Endothelial cell of umbilical vein (primary cell): ENCODE data around the gene CSH2. TPM values are rescaled to one million over a fixed set of nuclear protein-coding genes. Genes with fewer than 3 reads are reported as not detected.

Experiments
- BruUV-seq: library from RNA; stranded (reverse); fragments of 400-500 nt; replicated peaks from 2 replicates; lab custom pipeline; 2021; lab: Mats Ljungman, UMichigan
- CTCF ChIA-PET: fragments of 300-600, 350-600 bp; sonication (Branson Sonifier 250); formaldehyde crosslinking; loops from one replicate; lab custom pipeline; 2021; ENCODE audit warnings: antibody characterized with exemption, inconsistent platforms; lab: Charles Lee
- POLR2A ChIA-PET: fragments of 300-600, 350-600 bp; sonication (Branson Sonifier 250); formaldehyde crosslinking; loops from one replicate; lab custom pipeline; 2021; ENCODE audit warnings: antibody characterized with exemption, inconsistent platforms; lab: Charles Lee
- DNase-seq: peaks from one replicate; pipeline ENCODE4 v3.0.0-alpha.2; 2011; ENCODE audit warnings: low read depth, low spot score
- FAIRE-seq: peaks from 2 replicates; lab custom pipeline; 2011; peaks lifted over from hg19 to GRCh38; lab: Jason Lieb, UNC
- H2AFZ ChIP-seq: 2 replicates; pipeline ENCODE4 v1.6.0; 2012; ENCODE audit warnings: low read depth, low read length, control low read depth, inconsistent platforms
- H3K27ac ChIP-seq: 2 replicates; pipeline ENCODE4 v1.5.1; 2011; ENCODE audit warnings: low read depth, mild to moderate bottlenecking, control low read depth, low read length, moderate library complexity; ENCODE audit not compliant: insufficient read depth
- H3K27me3 ChIP-seq, 2 experiments: 2 replicates each; pipeline versions ENCODE4 v1.6.0 to v1.6.1; 2011; ENCODE audit warnings: low read length in 2 of 2, mixed read lengths in 1 of 2; ENCODE audit not compliant: control insufficient read depth in 2 of 2, insufficient read depth in 2 of 2
- H3K36me3 ChIP-seq, 2 experiments: 2 replicates in 1 of 2; 3 replicates in 1 of 2; pipeline ENCODE4 v1.5.1; 2011; ENCODE audit warnings: low read length in 2 of 2, mild to moderate bottlenecking in 1 of 2, moderate library complexity in 1 of 2; ENCODE audit not compliant: control insufficient read depth in 2 of 2, insufficient read depth in 2 of 2; ENCODE audit errors: extremely low read depth in 1 of 2
- H3K4me1 ChIP-seq: 3 replicates; pipeline ENCODE4 v1.5.1; 2011; ENCODE audit warnings: mild to moderate bottlenecking, low read length; ENCODE audit not compliant: control insufficient read depth, insufficient read depth; ENCODE audit errors: extremely low read depth
- H3K4me2 ChIP-seq: 2 replicates; pipeline ENCODE4 v1.6.1; 2011; ENCODE audit warnings: low read length, control low read depth, mixed read lengths; ENCODE audit not compliant: insufficient read depth
- H3K4me3 ChIP-seq, 3 experiments: fragments of 200-600 bp in 1 of 3; sonication (generic), shearing (Covaris generic) in 1 of 3; replicated peaks in 1 of 3; 2 replicates each; pipeline ENCODE4 v1.5.1; 2011 to 2016; ENCODE audit warnings: control low read depth in 3 of 3, low read length in 3 of 3, mild to moderate bottlenecking in 2 of 3, inconsistent platforms in 1 of 3, low read depth in 1 of 3, moderate library complexity in 1 of 3; ENCODE audit not compliant: insufficient read depth in 1 of 3
- H3K79me2 ChIP-seq: 2 replicates; pipeline ENCODE4 v1.6.0; 2012; ENCODE audit warnings: low read length, inconsistent platforms; ENCODE audit not compliant: control insufficient read depth, insufficient read depth
- H3K9ac ChIP-seq: replicated peaks from 2 replicates; pipeline ENCODE3; 2011; ENCODE audit warnings: low read length, control low read depth; ENCODE audit not compliant: insufficient read depth; ENCODE audit errors: extremely low read depth
- H3K9me1 ChIP-seq: replicated peaks from 3 replicates; pipeline ENCODE4 v1.6.0; 2011; ENCODE audit warnings: mild to moderate bottlenecking, low read length; ENCODE audit not compliant: control insufficient read depth, insufficient read depth; ENCODE audit errors: extremely low read depth
- H3K9me3 ChIP-seq: replicated peaks from 2 replicates; pipeline ENCODE4 v1.5.1; 2012; ENCODE audit warnings: low read length, inconsistent platforms; ENCODE audit not compliant: control insufficient read depth, insufficient read depth
- H4K20me1 ChIP-seq: replicated peaks from 2 replicates; pipeline ENCODE3; 2011; ENCODE audit warnings: mild to moderate bottlenecking, low read length; ENCODE audit not compliant: control insufficient read depth, insufficient read depth; ENCODE audit errors: extremely low read depth
- EZH2 ChIP-seq: IDR thresholded peaks from 2 replicates; pipeline ENCODE4 v1.6.1; 2012; ENCODE audit warnings: borderline replicate concordance, low read depth, mild to moderate bottlenecking, moderate library complexity, low read length, inconsistent platforms; ENCODE audit not compliant: severe bottlenecking
- FOS ChIP-seq: IDR thresholded peaks from 2 replicates; pipeline ENCODE4 v1.6.1; 2011; ENCODE audit warnings: mild to moderate bottlenecking, low read length, moderate library complexity, borderline replicate concordance; ENCODE audit not compliant: insufficient read depth
- GATA2 ChIP-seq: IDR thresholded peaks from 2 replicates; pipeline ENCODE4 v1.7.0; 2011; ENCODE audit warnings: low read depth, mild to moderate bottlenecking, moderate library complexity, mixed read lengths, low read length; ENCODE audit not compliant: insufficient read length, insufficient read depth
- JUN ChIP-seq: IDR thresholded peaks from 2 replicates; pipeline ENCODE4 v1.6.1; 2011; ENCODE audit warnings: borderline replicate concordance, low read depth; ENCODE audit not compliant: insufficient read length, insufficient read depth
- MYC ChIP-seq: IDR thresholded peaks from one replicate; pipeline ENCODE4 v1.6.1; 2011; ENCODE audit warnings: mild to moderate bottlenecking, low read depth, low read length
- POLR2A ChIP-seq: IDR thresholded peaks from 2 replicates; pipeline ENCODE4 v1.6.1; 2012; ENCODE audit warnings: low read depth, mild to moderate bottlenecking, control low read depth, low read length
- POLR2AphosphoS5 ChIP-seq: IDR thresholded peaks from 2 replicates; pipeline ENCODE4 v1.6.1; 2012; ENCODE audit warnings: low read depth, mild to moderate bottlenecking, control low read depth, low read length, moderate library complexity; ENCODE audit not compliant: insufficient read depth
- dilution Hi-C: fragments of 300-500 bp; cut with MboI; formaldehyde crosslinking; loops from one replicate; pipeline ENCODE4 v1.15.0; 2019; ENCODE audit warnings: low sequenced_read_pairs; ENCODE audit not compliant: extremely low pct_ligation_motif_present
- intact Hi-C: fragments of 100-400 bp; cut with micrococcal nuclease; formaldehyde crosslinking; loops from one replicate; pipeline ENCODE4 v1.10.0; 2022
- polyA plus RNA-seq, 4 experiments: library from polyadenylated mRNA; depleted of rRNA in 3 of 4; stranded (reverse) in 3 of 4; unstranded in 1 of 4; fragments of >200 nt; gene quantifications; 2 replicates each; pipeline versions ENCODE4 v1.2.1 to v1.2.3, GENCODE V29; 2011 to 2012; ENCODE audit warnings: missing spikeins in 1 of 4
- total RNA-seq: library from RNA; stranded (reverse); gene quantifications from 2 replicates; pipeline ENCODE4 v1.2.3, GENCODE V29; 2021
- TF ChIP-seq, protein P1 (sequence below), 2 donors: IDR thresholded peaks; 1 replicate in 1 of 2; 2 replicates in 1 of 2; pipeline ENCODE4 v1.5.1; 2011; ENCODE audit warnings: low read length in 2 of 2, mild to moderate bottlenecking in 2 of 2, moderate library complexity in 2 of 2, control low read depth in 1 of 2, inconsistent platforms in 1 of 2, low read depth in 1 of 2; ENCODE audit not compliant: insufficient read depth in 1 of 2; ENCODE audit errors: extremely low read depth in 1 of 2
- TF ChIP-seq, protein P2 (sequence below): IDR thresholded peaks from 2 replicates; pipeline ENCODE4 v1.6.1; 2011; ENCODE audit not compliant: insufficient read depth, insufficient read length

CSH2 gene
- total and polyA plus RNA-seq, 2 donors (not counting 3 experiments of a cell fraction or from before 2014, with no cell fraction given): not detected

DNA sequence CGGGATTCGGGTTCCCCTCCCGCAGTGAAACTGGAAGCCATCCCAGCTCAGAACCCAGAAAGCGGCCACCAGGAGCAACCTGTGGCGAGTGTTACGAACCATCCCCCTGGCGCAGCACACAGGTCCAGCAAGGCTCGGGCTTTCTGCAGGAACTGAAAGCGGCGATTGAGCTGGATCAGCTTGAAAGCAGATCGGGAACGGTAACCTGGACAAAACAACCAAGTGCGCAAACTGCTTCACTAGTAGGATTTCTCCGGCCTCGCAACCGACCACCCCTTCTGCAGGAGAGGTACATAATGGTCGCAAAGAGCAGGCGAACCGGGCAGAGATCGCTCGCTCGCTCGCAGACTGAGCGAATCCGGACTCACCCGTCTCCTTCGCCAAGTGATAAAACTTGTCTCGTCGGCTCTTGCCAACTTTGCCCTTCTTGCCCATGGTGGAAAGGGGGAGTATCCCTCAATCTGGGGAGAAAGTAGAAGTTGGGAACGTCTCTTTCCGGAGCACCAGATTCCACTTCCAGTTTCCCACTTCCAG lies 46.9 kb downstream of the CSH2 start:
- FAIRE-seq (peak; percentile 50), DNase-seq (no peak)
- Histone ChIP-seq H3K4me1 (peaks cover 23% of the 10 kb centered on the region), H3K9me3 (no peaks in the 10 kb centered on the region), H3K36me3 (peaks cover 46 to 56% of the 10 kb centered on the region in 2 experiments), H2AFZ (peak overlapping the region; percentile 5), H4K20me1 (no peaks in the 10 kb centered on the region), H3K79me2 (peaks cover 42% of the 10 kb centered on the region), H3K4me2 (peak overlapping the region; percentile 89), H3K27me3 (no peaks in the 10 kb centered on the region), H3K4me3 (peak overlapping the region; percentile 47 to 81 (median 72)), H3K9me1 (no peaks in the 10 kb centered on the region), H3K27ac (peak overlapping the region; percentile 92), H3K9ac (peak overlapping the region; percentile 86)
- ChIA-PET POLR2A (interaction anchor here (1.3 kb wide), 1 partner anchor 128 kb away, joined by 4 read pairs; no protein-coding TSS in a partner anchor), CTCF (interaction anchor here (1.1 to 1.4 kb wide), 3 partner anchors 8 to 84 kb away, joined by 3 to 4 read pairs (median 3); no protein-coding TSS in a partner anchor)
- dilution Hi-C loops: no loop called here
- TF ChIP-seq, protein P1, sequence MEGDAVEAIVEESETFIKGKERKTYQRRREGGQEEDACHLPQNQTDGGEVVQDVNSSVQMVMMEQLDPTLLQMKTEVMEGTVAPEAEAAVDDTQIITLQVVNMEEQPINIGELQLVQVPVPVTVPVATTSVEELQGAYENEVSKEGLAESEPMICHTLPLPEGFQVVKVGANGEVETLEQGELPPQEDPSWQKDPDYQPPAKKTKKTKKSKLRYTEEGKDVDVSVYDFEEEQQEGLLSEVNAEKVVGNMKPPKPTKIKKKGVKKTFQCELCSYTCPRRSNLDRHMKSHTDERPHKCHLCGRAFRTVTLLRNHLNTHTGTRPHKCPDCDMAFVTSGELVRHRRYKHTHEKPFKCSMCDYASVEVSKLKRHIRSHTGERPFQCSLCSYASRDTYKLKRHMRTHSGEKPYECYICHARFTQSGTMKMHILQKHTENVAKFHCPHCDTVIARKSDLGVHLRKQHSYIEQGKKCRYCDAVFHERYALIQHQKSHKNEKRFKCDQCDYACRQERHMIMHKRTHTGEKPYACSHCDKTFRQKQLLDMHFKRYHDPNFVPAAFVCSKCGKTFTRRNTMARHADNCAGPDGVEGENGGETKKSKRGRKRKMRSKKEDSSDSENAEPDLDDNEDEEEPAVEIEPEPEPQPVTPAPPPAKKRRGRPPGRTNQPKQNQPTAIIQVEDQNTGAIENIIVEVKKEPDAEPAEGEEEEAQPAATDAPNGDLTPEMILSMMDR (IDR thresholded peaks at IDR 0.05; ENCODE audit: extremely low read depth in 1 of 2, insufficient read depth in 1 of 2, low read depth in 1 of 2, low read length in 2 of 2): peak in 1 of 2 donors; percentile 14
- TF ChIP-seq MYC (no peak), POLR2AphosphoS5 (no peak)
- intact Hi-C loops: loop anchor here (1.0 to 10.0 kb wide), 4 partner anchors 15 to 1252 kb away; partner anchors contain the start of genes CYB561 and DDX42
- TSS peak; percentile 46 for BruUV-seq

DNA sequence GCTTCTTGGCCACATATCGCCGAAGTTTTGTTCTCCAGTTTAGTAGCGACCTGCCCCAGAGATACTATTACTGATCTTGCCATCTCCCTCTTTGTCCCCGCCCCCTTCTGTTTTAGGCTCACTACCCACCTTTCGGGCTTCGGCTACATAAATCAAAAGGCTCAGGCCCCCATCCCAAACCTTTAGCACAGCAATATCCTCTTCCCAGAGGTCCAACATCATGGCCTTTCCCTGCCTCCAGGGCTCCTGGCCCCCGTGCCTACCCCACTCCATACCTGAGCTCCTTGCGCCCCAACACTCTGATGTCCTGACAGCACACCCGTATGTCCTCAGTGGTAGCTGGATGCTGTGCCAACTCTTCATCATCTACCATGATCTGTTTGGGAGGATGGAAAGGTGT lies 49.1 kb downstream of the CSH2 start:
- Histone ChIP-seq H3K4me1 (peaks cover 23% of the 10 kb centered on the region), H4K20me1 (no peaks in the 10 kb centered on the region), H3K4me3 (no peak overlapping the region), H3K79me2 (peaks cover 41% of the 10 kb centered on the region), H3K9me3 (no peaks in the 10 kb centered on the region), H3K9me1 (no peaks in the 10 kb centered on the region), H3K4me2 (no peak overlapping the region), H2AFZ (no peak overlapping the region), H3K27me3 (no peaks in the 10 kb centered on the region), H3K36me3 (peaks cover 45 to 53% of the 10 kb centered on the region in 2 experiments), H3K9ac (no peak overlapping the region), H3K27ac (no peak overlapping the region)
- FAIRE-seq (no peak), DNase-seq (no peak)
- BruUV-seq: no TSS peak
- intact Hi-C loops: loop anchor here (10.0 kb wide), 1 partner anchor 1250 kb away; no protein-coding TSS in a partner anchor
- dilution Hi-C loops: no loop called here
- ChIA-PET CTCF (no interaction called here), POLR2A (no interaction called here)
- TF ChIP-seq GATA2 (no peak), JUN (no peak), EZH2 (no peak), POLR2A (no peak), POLR2AphosphoS5 (no peak), MYC (no peak), FOS (no peak)
- TF ChIP-seq, protein P1 (IDR thresholded peaks at IDR 0.05; ENCODE audit: extremely low read depth in 1 of 2, insufficient read depth in 1 of 2, low read depth in 1 of 2, low read length in 2 of 2): no peak
- TF ChIP-seq, protein P2, sequence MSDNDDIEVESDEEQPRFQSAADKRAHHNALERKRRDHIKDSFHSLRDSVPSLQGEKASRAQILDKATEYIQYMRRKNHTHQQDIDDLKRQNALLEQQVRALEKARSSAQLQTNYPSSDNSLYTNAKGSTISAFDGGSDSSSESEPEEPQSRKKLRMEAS: no peak
